Activated CD4-positive, alpha-beta T cell treated with anti-CD3 and anti-CD28 coated beads for 1 hour (primary cell): Measurements from ENCODE around the gene FOXD4L1.
"Not testable (repeated sequence)": the region's sequence is repeated elsewhere in the genome, so short reads cannot be mapped to it uniquely, and the experiment has no call there.

Source experiments
- DNase-seq: peaks from one replicate; pipeline ENCODE4 v3.0.0-alpha.2; 2020

The FOXD4L1 gene

DNA sequence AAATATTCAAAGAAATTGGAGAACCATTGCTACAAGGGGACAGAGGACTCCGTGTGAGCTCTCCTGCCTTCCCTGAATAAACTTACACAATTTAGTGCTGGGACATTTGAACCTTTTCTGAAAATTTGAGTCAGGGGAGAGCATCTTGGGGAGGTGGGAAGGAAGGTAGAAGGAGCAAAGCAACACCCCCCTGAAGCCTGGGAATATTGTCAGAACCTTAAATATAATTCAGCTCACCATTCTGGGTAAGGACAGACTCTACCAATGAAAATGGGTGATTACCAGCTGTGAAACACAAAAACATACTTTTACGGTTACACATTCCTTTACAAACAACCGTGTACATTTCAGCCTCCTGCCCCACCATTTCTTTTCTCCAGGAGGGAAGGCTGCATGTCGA, at the start of gene FOXD4L1:
Gene FOXD4L1, plus strand, starts transcription at position 301 of the 400 bp plus-strand sequence. CDS start 592 bp downstream, outside the sequence.
- DNase-seq = not testable (repeated sequence)

DNA sequence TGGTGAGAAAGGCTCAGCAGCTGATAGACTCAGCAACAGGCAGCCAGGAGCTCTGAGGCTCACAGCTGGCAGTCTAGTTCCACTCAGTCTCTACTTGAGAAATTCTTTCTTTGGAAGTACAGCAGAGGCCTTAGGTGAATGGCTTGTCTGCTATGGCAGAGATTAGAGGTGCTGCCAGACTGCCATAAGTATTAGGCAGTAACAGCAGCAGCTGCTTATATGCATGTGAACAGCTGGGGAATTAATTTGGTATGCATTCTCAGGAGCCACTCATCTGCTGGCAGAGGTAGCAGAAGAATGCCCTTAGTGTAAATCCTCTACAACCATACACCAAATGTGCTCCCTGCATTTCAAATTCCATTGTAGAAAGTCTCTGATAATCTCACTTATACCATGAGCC, 32.7 kb upstream of the FOXD4L1 start:
- not testable (repeated sequence) for DNase-seq

DNA sequence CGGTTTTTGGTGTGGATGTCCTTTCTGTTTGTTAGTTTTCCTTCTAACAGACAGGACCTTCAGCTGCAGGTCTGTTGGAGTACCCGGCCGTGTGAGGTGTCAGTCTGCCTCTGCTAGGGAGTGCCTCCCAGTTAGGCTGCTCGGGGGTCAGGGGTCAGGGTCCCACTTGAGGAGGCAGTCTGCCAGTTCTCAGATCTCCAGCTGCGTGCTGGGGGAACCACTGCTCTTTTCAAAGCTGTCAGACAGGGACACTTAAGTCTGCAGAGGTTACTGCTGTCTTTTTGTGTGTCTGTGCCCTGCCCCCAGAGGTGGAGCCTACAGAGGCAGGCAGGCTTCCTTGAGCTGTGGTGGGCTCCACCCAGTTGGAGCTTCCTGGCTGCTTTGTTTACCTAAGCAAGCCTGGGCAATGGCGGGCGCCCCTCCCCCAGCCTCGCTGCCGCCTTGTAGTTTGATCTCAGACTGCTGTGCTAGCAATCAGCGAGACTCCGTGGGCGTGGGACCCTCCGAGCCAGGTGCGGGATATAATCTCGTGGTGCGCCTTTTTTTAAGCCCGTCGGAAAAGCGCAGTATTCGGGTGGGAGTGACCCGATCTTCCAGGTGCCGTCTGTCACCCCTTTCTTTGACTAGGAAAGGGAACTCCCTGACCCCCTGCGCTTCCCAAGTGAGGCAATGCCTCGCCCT, 21.6 kb upstream of the FOXD4L1 start:
- DNase-seq = not testable (repeated sequence)

DNA sequence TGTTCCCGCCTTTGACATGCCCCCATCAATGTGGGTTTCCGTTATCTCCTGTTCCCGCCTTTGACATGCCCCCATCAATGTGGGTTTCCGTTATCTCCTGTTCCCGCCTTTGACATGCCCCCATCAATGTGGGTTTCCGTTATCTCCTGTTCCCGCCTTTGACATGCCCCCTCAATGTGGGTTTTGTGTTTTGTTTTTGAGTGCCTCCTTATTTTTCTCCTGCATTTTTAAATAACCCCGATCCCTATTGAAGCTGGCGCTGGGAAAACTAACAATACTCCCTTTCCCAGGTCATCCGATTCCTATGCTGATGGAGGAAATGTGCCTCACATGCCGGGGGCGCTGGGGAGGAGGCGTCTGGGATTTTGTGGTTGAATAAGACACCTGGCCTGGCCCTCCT, 1.9 kb upstream of the FOXD4L1 start:
- DNase-seq = not testable (repeated sequence)

DNA sequence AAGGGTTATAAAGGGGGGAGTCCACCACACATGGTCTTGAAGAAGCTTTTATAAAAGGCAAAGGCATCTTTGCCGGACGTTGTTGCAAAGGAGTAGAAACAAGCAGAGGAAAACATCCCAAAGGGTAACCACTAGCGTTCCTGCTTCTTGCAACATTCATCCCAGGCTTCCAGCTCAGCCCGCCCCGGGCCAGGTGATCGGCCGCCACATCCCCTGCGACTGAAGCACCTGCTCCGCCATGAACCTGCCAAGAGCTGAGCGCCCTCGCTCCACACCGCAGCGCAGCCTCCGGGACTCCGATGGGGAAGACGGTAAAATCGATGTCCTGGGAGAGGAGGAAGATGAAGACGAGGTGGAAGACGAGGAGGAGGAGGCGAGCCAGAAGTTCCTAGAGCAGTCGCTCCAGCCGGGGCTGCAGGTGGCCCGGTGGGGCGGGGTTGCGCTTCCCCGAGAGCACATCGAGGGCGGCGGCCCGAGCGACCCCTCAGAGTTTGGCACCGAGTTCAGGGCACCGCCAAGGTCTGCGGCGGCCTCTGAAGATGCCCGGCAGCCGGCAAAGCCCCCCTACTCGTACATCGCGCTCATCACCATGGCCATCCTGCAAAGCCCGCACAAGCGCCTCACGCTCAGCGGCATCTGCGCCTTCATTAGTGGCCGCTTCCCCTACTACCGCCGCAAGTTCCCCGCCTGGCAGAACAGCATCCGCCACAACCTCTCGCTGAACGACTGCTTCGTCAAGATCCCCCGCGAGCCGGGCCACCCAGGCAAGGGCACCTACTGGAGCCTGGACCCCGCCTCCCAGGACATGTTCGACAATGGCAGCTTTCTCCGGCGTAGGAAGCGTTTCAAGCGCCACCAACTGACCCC, 787 bp downstream of the FOXD4L1 start:
- not testable (repeated sequence) for DNase-seq

DNA sequence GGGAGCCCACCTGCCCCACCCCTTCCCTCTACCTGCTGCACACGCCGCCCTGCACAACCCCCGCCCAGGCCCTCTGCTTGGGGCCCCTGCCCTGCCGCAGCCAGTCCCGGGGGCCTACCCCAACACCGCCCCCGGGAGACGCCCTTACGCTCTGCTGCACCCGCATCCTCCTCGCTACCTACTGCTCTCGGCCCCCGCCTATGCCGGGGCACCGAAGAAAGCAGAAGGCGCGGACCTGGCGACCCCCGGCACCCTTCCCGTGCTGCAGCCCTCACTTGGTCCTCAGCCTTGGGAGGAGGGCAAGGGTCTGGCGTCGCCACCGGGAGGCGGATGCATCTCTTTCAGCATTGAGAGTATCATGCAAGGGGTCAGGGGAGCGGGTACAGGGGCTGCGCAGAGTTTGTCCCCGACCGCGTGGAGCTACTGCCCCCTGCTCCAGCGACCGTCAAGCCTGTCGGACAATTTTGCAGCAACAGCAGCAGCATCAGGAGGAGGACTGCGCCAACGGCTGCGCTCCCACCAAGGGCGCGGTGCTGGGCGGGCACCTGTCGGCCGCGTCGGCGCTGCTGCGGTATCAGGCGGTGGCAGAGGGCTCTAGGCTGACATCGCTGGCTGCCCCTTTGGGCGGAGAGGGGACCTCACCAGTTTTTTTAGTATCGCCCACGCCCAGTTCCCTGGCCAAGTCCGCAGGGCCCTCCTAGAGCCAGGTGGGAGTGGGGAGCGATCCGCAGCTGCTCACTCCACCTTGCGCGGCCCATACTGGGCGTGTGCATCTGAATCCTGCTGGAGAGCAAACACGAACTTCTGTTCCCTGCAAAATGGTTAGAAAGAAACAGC, 1.6 kb downstream of the FOXD4L1 start:
- DNase-seq = not testable (repeated sequence)

DNA sequence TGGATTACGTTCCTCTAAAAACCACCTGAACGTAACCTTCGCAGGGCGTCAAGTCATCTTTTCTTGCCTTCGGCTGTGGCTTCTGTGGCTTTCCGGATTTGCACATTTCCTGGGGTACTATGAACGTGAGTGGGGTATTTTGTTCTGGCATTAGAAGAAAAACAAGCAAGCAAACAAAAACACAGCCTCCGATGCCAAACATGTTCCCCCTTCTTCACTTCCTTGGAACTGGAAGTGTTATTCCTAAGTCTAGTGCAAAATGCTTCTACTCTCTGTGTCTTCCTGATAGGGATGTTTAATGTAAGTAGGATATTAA, 2.2 kb downstream of the FOXD4L1 start:
- not testable (repeated sequence) for DNase-seq

DNA sequence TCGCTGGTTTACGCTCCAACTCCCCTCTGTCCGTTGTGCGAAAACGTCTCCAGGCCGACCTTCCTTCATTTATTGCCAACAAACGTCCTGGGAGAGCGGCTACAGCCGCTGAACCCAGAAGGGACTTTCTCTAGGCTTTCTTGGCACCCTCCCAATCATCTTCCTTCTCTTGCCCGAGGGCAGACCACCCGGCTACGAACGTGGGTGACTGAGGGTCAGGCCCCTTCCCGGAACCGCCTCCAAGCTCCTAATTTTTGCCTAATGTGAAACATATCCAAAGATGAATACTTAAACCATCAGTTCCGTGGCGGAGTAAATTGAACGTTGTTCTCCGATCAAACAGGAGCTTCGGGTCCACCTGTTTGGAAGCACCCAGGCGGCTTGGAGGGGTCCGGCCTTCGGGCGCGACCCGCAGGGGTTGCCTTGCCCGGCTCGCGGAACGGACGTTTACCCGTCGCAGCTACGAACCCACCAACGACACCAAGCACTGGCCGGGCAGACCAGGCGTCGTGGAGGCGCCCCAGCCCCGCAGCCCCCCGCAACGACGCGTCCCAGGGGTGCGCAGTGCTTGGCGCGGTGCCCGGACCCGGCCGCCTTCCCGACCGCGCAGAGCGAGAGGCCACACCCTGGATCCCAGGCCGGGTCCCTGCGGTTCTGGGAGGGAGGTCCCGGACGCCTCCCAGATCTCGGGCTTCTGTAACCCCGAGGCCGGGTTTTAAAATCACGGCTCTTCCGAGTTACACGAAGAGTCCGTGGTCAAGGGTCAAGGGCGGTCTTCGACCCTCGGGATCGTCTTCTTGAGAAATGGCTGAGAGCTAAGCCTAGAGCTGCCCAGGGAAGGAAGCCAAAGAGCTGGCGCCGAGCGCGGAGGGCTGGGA, 4.0 kb downstream of the FOXD4L1 start:
- DNase-seq = not testable (repeated sequence)

DNA sequence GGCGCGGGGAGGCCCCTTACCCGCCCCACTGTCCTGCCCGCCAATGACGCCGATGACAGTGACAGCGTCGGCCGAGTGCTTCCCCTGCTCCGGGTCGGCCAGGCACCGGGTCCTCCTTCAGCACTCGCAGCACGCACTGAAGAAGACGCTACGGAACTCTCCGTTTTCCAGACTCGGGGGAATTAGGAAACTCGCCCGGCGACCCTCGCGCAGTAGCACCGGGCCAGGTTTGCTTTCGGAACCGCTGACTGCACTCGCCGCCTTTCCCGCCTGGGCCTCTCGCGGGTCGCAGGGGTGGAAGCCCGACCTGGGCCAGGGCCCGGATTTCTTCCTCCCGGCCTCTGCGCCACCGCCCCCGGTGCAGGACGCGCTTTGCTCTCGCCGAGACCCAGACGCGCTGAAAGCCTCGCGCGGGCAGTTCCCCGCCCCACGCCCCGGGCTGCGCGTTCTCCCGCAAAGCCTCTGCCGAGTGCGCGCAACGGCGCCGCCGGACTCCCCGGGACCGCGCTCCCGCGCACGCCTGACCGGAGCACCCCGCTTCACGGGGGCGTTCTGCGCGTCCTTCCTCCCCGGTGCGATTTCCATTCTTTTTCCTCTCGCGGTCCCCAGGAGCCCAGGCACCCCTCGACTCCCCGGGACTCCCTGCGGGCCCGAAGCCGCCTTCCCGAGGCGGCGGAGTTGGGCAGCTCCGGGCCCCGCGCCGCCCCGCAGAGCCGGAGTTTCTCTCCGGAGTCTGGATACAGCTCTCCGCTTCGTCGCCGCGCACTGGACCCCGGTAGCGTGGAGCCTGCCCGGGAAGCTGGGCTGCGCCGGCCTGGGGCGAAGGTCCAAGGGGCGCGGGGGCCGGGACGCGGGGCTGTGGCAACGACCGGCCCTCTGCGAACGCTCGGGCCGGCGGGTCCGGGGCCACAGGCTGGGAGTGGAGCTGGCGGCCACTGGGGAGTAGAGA, 4.9 kb downstream of the FOXD4L1 start:
- DNase-seq = not testable (repeated sequence)

DNA sequence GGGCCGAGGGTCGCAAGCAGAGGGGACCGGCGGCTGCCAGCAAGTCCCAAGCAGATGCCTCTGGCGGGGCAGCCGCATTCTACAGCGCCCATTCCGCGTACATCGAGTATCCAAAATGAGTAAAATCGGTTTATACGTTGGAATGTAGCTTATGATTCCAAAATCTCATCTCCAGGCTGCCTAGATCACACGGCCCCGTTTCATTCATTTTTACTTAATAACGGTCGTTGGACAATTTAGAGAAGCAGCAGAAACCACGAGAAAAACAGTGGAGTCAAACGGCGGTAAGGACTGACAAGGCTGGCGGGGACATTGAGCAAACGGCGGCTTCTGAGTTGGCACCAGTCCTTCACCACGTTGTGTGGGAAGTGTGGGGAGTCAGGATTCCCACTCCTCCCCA, 5.6 kb downstream of the FOXD4L1 start:
- not testable (repeated sequence) for DNase-seq

DNA sequence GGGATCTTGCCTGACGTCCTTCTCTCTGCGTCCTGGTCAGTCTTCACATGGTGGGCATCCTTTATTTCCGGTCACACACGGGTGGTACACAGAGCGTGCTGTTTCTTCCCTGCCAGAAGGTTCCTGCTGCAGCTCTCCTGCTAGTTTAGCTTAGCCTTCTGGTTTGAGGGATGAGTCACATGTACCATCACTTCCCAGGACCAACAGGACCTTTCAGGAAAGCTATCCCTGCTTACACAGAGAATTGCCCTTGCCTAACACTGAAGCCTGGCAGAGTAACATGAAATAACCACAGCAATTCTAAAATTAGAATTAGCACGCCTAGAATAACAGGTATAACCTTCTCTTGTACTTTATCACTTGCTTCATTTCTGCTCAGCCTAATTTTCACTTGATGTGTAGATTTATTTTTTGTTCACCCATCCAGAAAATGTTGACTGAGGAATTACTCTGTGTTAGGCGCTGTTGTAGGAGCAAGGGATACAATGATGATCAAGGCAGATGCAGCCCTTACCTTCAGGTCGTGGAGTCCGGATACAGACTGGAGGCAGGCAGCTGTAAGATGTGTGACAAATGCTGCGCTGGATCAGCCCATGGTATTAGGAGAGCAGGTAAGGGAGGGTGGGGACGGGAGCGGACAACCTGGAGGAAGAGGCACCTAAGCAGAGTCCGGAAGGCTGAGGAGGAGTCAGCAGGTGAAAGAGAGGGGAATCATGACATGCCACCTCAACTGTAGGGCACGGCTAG, 9.1 kb downstream of the FOXD4L1 start:
- not testable (repeated sequence) for DNase-seq

DNA sequence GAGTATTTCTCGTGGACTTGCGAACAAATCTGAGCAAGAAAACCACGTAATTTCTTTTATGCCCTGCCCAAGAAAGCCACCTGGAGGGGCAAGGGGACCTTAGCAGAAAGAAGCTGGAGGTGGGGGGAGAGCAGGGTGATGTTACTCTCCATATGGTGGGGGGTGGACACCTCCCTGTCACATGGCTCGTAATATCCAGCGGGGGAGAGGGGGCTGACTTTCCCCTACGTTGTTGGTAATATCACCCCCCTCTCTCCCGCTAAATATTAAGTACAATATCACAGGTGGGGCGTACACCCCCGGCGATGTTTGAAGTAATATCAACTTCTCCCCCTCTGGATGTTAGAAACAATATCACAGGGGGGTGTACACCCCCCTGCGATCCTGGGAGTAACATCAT, 9.7 kb downstream of the FOXD4L1 start:
- DNase-seq = not testable (repeated sequence)

DNA sequence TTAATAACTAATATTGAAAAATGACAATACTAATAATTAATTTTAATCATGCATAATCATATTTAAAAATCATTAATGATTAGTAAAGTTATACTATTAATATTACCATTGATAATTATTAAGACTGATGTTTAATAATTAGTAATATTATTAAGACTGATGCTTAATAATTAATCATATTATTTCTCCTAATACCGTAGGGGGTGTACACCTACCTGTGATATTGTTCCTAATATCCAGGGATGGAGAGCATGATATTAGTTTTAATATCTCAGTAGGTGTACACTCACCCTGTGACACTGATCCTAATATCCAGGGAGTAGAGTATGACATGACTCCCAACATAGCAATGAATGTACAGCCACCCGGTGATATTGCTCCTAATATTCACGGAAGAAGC, 12.4 kb downstream of the FOXD4L1 start:
- not testable (repeated sequence) for DNase-seq

DNA sequence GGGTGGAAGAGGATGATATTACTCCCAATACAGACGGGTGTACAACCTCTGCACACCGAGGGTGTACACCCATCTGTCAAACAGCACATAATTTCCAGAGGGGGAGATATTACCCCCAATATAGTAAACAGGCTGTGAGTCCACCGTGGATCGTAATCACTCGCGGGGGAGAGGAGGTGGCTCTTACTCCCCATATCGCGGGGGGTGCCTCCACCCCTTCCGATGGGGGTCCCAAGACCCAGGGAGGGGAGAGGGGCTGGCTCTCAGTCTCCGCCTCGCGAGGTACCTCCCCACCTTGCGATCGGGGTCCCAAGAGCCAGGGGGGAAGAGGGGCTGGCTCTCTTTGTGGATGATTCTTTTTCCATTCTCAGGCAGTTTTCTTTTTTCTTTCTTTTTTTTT, 13.4 kb downstream of the FOXD4L1 start:
- not testable (repeated sequence) for DNase-seq

DNA sequence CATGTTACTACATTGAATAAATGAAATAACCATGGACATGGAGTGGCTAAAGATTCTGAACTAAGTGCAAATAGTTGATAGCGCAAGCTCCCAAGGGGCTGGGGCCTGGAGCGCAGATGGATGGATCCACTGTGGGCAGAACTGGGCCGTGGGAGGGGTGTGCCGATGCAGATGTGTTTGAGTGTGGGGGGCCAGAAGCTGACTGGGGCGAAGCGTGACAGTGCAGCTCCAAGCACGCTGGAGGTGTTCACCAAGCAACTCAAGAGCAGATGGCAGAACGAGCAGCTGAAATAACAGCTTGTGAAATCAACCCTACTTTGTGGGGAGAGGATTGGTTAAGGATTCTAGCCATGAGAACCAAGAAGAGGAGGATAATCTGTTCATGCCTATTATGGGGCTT, 17.0 kb downstream of the FOXD4L1 start:
- DNase-seq = not testable (repeated sequence)

DNA sequence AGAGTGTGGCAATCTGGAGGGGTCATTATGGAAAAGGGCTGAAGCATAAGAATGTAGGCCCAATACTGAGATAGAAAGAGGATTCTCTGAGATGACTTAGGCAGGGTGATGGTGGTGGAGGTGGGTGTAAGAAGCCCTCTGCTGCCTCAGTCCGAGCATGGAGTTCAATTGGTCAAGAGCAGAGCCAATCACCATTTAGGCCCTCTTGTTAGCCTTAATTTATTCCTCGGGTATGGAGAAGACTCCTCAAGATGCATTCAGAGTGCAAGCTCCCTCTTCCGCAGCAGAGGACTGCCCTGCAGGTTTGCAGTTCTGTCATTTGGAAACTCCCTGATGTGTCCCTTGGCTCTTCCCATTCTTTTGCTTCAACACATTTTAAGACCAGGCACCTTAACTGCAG, 17.5 kb downstream of the FOXD4L1 start:
- not testable (repeated sequence) for DNase-seq

DNA sequence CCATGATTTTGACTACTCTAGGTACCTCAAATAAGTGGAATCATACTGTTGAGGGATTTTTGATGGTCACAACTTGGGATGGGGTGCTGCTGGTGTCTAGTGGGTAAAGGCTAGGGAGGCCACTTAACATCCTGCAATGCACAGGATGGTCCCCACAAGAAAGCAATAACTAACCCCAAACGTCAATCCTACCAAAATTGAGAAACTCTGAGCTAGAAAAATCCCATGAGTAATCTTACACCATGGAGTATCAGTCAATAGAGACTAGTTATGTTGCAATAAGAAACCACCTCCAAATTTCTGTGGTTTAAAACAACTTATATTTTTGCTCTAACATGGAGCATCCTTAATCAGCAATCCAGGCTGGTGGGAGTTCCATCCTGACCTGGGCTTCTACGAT, 18.6 kb downstream of the FOXD4L1 start:
- DNase-seq = not testable (repeated sequence)

DNA sequence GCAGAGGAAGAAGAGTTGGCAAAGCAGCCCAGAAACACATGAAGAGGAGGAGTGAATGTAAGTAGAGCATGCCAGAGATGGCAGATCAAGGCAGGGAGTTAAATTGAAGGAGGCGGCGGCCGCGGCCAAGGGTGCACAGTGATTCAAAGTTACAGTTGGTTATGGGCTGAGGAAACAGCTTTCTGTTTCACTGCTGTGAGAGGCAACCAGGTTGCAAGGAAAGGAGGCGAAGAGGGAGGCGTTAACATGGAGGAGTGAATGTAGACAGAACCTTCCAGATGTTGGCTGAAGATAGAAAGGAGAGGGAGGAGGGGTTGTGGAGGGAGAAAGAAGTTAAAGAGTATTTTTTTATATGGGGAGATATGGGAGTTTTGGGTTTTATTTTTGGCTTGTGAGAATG, 22.4 kb downstream of the FOXD4L1 start:
- not testable (repeated sequence) for DNase-seq

DNA sequence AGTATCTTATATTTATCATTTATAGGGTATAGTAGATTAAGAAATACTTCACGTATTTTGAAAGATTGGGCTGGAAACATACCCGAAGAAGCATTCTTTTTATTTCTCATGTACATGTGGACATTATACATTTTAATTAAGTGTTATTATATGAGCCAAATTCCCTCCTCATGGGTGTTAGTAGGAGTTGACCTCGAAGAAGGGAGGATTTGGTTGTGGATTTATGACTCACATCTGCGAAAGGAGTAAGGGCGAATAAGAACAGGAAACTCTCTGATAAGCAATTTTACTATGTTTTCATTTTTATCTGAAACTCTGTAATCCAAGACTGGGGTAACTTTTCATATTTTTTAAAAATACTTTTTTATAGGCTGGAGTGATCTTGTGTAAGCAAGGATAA, 23.0 kb downstream of the FOXD4L1 start:
- DNase-seq = not testable (repeated sequence)

DNA sequence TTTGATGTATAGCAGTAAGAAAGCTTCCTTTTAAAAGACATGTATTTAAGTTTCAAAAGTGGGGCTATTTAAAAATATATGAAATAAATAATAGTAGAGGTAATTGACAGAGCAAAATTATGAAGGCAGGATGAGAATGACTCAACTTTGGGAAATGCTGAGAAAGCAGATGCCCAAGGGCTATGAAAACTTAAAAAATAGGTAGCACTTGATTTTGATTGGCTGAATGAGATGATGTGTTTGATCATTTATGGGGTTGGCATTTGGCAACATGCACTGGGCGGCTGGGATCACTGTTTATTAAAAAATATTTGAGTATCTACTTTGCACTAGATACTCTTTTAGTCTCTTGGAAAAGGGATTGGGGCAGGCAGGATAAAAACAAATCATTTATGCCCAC, 26.5 kb downstream of the FOXD4L1 start:
- not testable (repeated sequence) for DNase-seq
